ENCODE results near the gene CDH13.

- TF ChIP-seq, protein P1, sequence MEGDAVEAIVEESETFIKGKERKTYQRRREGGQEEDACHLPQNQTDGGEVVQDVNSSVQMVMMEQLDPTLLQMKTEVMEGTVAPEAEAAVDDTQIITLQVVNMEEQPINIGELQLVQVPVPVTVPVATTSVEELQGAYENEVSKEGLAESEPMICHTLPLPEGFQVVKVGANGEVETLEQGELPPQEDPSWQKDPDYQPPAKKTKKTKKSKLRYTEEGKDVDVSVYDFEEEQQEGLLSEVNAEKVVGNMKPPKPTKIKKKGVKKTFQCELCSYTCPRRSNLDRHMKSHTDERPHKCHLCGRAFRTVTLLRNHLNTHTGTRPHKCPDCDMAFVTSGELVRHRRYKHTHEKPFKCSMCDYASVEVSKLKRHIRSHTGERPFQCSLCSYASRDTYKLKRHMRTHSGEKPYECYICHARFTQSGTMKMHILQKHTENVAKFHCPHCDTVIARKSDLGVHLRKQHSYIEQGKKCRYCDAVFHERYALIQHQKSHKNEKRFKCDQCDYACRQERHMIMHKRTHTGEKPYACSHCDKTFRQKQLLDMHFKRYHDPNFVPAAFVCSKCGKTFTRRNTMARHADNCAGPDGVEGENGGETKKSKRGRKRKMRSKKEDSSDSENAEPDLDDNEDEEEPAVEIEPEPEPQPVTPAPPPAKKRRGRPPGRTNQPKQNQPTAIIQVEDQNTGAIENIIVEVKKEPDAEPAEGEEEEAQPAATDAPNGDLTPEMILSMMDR (IDR thresholded peaks at IDR 0.05 in 4 of 5, conservative IDR thresholded peaks at IDR 0.05 in 1 of 5): no peak
- TF ChIP-seq POLR2A (IDR thresholded peaks at IDR 0.05): no peak
Observed at GRCh38 chr16:83247767-83248372, 621.1 kb downstream of the CDH13 start.
